ENCODE data around the gene PDE8B. TPM values are rescaled to one million over a fixed set of nuclear protein-coding genes. Genes with fewer than 3 reads are reported as not detected.

Gene PDE8B
- total RNA-seq, 1 donor from 2014 or later = 1.1 TPM

GRCh38 chr5:77181596-77182304 lies 28.7 kb upstream of the PDE8B start:
- H3K9me3 Mint-ChIP-seq (ENCODE audit: low read depth) = no peaks in the 10 kb centered on the region
- no peak for TF ChIP-seq CTCF (IDR thresholded peaks at IDR 0.05)
- H3K27ac Mint-ChIP-seq (ENCODE audit: unreplicated experiment) = no peak overlapping the region
- no peaks in the 10 kb centered on the region for H3K36me3 Mint-ChIP-seq (ENCODE audit: low read depth)
- H3K4me3 Mint-ChIP-seq (ENCODE audit: unreplicated experiment) = no peak overlapping the region
- peaks cover 14% of the 10 kb centered on the region for H3K4me1 Mint-ChIP-seq (ENCODE audit: low read depth)
- no peak for DNase-seq (ENCODE audit: low spot score)
- H3K27me3 Mint-ChIP-seq (ENCODE audit: low read depth) = peaks cover 19% of the 10 kb centered on the region

GRCh38 chr5:77182367-77182766 lies 28.1 kb upstream of the PDE8B start:
- no peak for DNase-seq (ENCODE audit: low spot score)
- no peaks in the 10 kb centered on the region for H3K36me3 Mint-ChIP-seq (ENCODE audit: low read depth)
- H3K27me3 Mint-ChIP-seq (ENCODE audit: low read depth) = peaks cover 19% of the 10 kb centered on the region
- peaks cover 14% of the 10 kb centered on the region for H3K4me1 Mint-ChIP-seq (ENCODE audit: low read depth)
- no peak for TF ChIP-seq CTCF (IDR thresholded peaks at IDR 0.05)
- H3K27ac Mint-ChIP-seq (ENCODE audit: unreplicated experiment) = no peak overlapping the region
- H3K9me3 Mint-ChIP-seq (ENCODE audit: low read depth) = no peaks in the 10 kb centered on the region
- H3K4me3 Mint-ChIP-seq (ENCODE audit: unreplicated experiment) = no peak overlapping the region

GRCh38 chr5:77186652-77187370 lies 23.7 kb upstream of the PDE8B start:
- H3K4me1 Mint-ChIP-seq (ENCODE audit: low read depth) = peaks cover 3% of the 10 kb centered on the region
- H3K9me3 Mint-ChIP-seq (ENCODE audit: low read depth) = no peaks in the 10 kb centered on the region
- no peak overlapping the region for H3K4me3 Mint-ChIP-seq (ENCODE audit: unreplicated experiment)
- H3K36me3 Mint-ChIP-seq (ENCODE audit: low read depth) = no peaks in the 10 kb centered on the region
- no peak for DNase-seq (ENCODE audit: low spot score)
- H3K27ac Mint-ChIP-seq (ENCODE audit: unreplicated experiment) = no peak overlapping the region
- peaks cover 20% of the 10 kb centered on the region for H3K27me3 Mint-ChIP-seq (ENCODE audit: low read depth)
- TF ChIP-seq CTCF (IDR thresholded peaks at IDR 0.05) = no peak

GRCh38 chr5:77189421-77189820 lies 21.1 kb upstream of the PDE8B start:
- no peak for DNase-seq (ENCODE audit: low spot score)
- TF ChIP-seq CTCF (IDR thresholded peaks at IDR 0.05) = no peak
- peaks cover 5% of the 10 kb centered on the region for H3K9me3 Mint-ChIP-seq (ENCODE audit: low read depth)
- no peaks in the 10 kb centered on the region for H3K36me3 Mint-ChIP-seq (ENCODE audit: low read depth)
- H3K4me3 Mint-ChIP-seq (ENCODE audit: unreplicated experiment) = no peak overlapping the region
- no peaks in the 10 kb centered on the region for H3K4me1 Mint-ChIP-seq (ENCODE audit: low read depth)
- H3K27ac Mint-ChIP-seq (ENCODE audit: unreplicated experiment) = no peak overlapping the region
- peaks cover 15% of the 10 kb centered on the region for H3K27me3 Mint-ChIP-seq (ENCODE audit: low read depth)

- Mint-ChIP-seq H3K36me3 (ENCODE audit: low read depth) (peaks cover 4% of the 10 kb centered on the region), H3K4me1 (ENCODE audit: low read depth) (no peaks in the 10 kb centered on the region), H3K9me3 (ENCODE audit: low read depth) (peaks cover 20% of the 10 kb centered on the region), H3K27me3 (ENCODE audit: low read depth) (peaks cover 21% of the 10 kb centered on the region), H3K4me3 (ENCODE audit: unreplicated experiment) (no peak overlapping the region), H3K27ac (ENCODE audit: unreplicated experiment) (no peak overlapping the region)
- no peak for DNase-seq (ENCODE audit: low spot score)
- TF ChIP-seq CTCF (IDR thresholded peaks at IDR 0.05) = no peak
These were observed 17.9 kb upstream of the PDE8B start for GRCh38 chr5:77192441-77193050.
